Caki2 (cell line): ENCODE measurements around the gene CHCHD3. TPM values are rescaled to one million over a fixed set of nuclear protein-coding genes. Genes with fewer than 3 reads are reported as not detected.
A peak's percentile ranks its signal among the peaks of the same experiment; 100 is the strongest.
"Not testable (repeated sequence)": the region's sequence is repeated elsewhere in the genome, so short reads cannot be mapped to it uniquely, and the experiment has no call there.

Experiments used
- DNase-seq: peaks from one replicate; pipeline ENCODE4 v3.0.0-alpha.2; 2015; ENCODE audit warnings: low read depth
- in situ Hi-C: cut with HindIII; loops from 2 replicates; pipeline ENCODE4 v1.10.0; 2016; ENCODE audit warnings: low sequenced_read_pairs, low pct_unique_long_range_greater_than_20kb, mixed read lengths
- total RNA-seq: library from RNA; depleted of rRNA; stranded (reverse); fragments of >200 nt; shearing (Covaris generic); gene quantifications from 2 replicates; pipeline ENCODE4 v1.2.3, GENCODE V29; 2014; ENCODE audit warnings: low replicate concordance

The CHCHD3 gene
- total RNA-seq, 1 experiment from 2014 or later = 124 TPM

DNA sequence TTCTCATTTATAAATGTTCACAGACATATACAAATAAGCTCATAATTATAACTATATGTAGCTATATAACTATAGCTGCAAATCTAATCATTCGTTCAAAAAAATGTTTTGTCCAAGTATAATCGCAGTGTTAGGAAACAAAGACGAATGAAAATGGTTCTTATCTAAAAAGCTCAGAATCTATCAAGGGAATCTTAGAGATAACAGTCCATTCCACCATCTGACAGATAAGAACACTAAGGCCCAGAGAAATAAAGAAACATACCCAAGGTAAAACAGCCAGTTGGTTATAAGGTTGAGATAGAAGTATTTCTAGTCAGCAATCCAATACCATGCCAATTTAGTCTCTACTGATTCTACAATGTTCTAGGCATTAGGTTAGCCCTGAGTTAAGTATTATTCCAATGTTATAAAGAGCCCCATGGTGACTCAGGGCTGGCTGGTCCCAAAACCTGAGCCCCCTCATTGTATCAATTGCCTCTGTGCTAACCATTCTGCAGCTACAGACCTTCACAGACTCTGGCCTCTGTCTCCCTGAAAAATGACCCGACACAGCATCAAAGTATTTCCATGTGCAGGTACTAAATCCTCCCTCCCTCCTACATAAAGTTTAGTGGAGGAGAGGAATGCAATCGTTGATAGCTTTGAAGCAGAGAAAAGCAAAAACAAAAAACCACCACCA lies 30.0 kb downstream of the CHCHD3 start:
- in situ Hi-C loops = no loop called here

DNA sequence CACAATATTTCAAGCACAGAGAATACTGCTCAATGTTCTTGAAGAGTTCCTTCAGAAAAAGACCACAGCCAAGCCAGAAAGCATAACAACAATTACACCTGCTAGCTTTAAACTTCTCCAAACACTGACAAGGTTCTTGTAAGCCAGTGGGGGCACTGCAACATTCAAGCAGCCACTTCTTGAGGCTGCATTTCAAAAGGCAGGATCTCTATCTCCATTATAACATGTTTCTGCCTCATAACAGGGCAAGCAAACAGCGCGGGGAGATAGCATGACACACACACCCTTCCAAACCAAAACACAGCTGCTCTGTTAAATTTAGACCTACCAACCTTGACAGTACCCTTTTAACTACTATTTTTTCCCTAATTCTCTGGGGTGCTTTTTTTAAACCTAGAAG lies 30.8 kb downstream of the CHCHD3 start:
- in situ Hi-C loops = no loop called here
- DNase-seq = peak; percentile 19

More for the DNA sequence above, 30.0 kb downstream of the CHCHD3 start:
- DNase-seq = no peak

DNA sequence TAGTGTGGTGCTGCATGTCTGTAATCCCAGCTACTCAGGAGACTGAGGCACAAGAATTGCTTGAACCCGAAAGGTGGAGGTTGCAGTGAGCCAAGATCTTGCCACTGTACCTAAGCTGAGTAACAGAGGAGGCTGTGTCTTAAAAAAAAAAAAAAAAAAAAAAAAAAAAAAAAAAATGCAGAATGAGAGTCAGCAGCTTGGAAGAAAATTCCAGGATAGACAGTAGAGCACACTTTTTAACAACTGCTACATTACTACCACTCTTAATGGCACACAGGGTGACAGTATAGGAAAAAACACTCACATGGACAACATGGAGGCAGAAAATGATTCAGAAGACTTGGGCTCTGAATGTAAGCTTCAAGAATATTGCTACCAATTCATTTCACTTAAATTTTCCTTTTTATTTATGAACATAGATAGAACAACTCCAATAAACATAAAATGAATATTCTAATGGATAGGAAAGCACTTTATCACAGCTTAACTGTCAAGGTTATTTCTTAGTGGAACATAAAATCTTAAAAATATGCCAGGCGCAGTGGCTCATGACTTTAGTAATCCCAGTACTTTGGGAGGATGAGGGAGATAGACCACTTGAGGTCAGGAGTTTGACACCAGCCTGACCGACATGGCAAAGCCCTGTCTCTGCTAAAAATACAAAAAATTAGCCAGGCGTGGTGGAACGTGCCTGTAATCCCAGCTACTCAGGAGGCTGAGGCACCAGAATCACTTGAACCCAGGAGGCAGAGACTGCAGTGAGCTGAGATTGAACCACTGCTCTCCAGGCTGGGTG lies 31.5 kb downstream of the CHCHD3 start:
- DNase-seq = no peak
- in situ Hi-C loops = no loop called here

DNA sequence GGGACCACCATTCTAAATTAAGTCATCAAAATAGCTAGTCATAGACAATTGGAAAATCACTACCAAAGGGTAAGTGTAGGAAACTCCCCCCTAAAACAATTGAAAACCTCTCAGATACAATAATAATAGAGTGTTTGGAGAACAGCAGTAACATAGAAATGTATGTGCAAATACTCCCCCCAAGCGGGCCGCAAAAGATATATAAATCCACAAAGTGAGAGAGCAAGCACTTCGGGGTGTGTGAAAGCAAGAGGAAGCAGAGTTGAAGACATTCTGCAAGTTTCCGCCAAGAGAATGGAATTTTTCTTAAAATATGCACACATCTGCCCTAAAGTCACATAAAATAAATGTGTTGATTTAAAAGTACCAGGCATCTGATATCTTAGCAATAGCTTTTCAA lies 33.3 kb downstream of the CHCHD3 start:
- in situ Hi-C loops = no loop called here
- DNase-seq = no peak

DNA sequence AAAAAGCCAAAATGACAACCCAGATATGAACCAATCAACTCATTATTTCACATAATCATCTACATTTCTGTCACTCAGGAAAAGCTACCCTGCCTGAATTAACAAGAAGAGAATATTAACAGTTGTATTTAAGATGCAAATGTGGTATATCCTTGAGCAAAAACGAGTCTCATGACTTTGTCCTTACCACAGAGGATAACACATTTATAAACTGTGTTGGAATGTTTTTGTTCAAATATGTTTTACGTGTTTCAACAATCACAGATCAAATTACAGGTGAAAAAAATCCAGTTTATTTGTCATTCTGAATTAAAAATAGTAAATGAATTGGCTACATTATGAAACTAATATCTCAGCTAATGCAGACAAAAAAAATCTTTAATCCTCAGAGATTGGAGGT lies 34.6 kb downstream of the CHCHD3 start:
- in situ Hi-C loops = no loop called here
- no peak for DNase-seq

DNA sequence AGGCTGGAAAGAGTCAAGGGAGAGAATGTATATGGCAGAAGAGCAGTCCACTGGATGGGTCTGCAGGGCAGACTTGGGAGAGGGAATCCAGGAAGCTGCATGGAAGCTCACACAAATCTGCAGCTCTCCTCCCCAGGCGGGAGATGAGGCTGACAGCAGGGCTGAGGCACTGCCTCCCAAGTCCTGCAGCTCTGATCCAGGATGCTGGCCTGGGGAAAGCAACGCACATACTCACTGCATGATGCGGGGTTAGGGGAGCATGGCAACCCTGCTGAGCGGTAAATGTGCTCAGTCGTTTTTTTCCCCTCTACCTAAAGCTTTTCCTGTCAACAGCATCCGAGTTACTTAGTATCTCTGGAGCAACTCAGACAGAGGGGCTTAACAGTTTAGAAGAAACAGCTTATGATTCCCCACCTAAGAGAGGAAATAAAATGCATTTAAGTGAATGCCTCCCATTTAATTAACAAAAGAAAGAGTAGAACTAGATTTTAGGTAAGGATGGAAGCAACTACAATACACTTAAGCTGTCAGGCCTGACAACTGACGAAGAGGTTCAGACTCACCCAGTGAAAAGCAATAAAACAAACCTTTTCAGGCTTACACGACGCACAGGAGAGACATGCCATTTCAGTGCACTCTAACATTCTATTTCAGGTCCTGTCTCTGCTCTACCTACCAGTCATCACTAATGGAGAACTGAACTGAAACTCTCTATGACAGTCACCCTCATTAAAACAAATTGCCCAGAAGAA lies 37.0 kb downstream of the CHCHD3 start:
- in situ Hi-C loops = no loop called here
- no peak for DNase-seq

DNA sequence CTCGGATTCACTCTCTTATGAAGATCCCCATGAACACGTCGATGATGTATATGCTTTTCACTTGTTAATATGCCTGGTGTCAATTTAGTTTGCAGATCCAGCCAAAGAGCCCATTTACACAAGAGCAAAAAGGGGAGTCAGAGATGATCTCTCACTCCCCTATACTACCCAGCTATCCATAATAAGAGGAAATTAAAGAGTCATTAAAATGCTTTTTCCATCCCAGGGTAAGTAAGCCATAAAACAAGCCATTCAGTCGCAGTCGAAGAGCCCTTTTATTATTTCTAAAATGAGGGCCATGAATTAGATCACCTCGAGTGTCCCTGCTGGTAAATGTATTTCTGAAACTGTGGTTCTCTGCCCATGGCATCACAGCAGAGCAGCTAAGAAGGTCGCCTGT lies 41.2 kb downstream of the CHCHD3 start:
- in situ Hi-C loops = no loop called here
- no peak for DNase-seq

DNA sequence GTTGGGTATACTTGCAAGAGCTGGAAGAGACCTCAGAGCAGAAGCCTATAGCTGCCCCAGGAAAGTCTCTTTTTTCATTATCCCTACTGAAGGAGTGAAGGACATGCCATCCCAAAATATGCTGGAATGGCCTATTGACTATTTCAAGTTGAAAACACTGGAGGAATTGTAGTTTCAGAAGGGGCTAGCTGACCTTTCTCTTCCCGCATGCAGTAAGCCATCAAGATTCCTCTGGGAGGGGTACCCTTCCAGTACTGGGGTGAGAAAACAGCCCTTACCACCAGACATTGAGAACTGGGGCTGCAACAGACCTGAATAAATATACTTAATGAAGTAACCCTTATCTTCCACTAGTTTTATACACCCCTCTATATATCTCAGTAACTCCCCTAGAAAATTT lies 41.7 kb downstream of the CHCHD3 start:
- in situ Hi-C loops = no loop called here
- DNase-seq = no peak

DNA sequence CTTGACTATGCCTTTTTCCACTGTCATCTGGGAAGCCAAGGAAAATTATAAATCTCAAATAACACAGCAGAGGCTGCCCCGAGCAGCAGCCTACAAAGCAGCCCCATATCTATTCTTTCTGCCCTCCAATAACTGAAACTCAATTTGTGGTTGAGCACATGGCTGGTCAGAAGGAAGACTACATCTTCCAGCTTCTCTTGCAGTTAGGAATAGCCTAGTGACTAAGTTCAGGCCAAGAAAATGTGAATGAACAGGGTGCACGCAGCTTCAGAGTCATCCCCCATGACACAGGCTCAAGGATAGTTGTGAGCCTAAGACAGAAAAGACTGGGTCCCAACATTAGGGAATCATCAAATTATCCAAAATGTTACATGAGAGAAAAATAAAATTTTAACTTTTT lies 42.3 kb downstream of the CHCHD3 start:
- no peak for DNase-seq
- in situ Hi-C loops = no loop called here

DNA sequence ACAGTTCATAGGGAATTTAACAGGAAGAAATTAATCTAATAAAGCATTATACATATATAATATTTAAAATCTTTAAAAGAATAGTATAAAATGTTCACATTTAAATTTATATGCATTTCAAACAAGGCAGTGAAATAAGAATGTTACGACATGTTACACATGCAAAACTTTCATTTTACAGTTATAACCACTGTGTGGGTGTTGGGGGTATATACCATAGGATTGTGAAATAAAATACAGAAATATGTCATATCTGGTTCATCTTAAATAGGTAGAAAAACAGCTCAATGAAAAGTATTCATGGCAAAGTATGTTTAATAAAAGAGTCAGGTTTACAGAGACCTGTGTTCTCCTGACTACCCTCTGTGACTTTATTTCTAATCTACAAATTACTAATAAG lies 45.6 kb downstream of the CHCHD3 start:
- DNase-seq = no peak
- in situ Hi-C loops = no loop called here

DNA sequence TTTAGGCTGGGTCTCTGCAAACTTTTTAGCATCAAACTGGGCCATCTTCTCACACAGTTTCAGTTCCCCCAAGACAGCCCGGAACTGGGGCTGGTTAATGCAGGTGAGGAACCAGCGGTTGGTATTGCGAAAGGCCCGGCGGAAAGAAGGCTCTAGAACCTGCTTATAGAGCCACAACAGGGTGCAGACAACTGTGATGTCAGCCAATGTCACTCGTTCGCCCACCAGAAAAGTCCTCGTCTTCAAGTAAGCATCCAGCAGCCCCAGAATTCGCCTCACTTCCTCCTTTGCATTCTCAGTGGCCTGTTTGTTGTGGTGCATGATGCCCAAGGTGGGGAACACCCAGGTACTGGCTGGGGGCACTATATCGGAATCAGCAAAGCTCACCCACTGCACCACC lies 46.6 kb downstream of the CHCHD3 start:
- DNase-seq, in situ Hi-C loops: not testable (repeated sequence)

DNA sequence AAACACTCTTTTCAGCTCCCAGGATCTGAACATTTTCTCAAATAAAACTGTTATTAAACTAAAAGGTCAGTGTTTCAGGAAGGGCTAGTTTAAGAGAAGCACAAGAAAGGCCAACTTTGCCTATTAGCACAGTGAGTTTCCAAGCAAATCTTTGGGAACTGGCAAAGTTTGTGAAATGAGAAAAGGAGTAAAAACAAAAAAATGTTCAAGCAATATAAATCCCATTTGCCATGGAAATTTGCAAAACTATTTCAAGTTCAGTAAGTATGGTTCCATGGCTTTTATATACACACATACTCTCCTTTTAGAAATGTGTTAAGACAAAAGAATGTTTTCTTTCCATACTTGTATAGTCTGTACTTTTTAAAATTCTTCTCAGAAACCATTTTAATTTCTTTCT lies 51.5 kb downstream of the CHCHD3 start:
- no peak for DNase-seq
- in situ Hi-C loops = no loop called here

DNA sequence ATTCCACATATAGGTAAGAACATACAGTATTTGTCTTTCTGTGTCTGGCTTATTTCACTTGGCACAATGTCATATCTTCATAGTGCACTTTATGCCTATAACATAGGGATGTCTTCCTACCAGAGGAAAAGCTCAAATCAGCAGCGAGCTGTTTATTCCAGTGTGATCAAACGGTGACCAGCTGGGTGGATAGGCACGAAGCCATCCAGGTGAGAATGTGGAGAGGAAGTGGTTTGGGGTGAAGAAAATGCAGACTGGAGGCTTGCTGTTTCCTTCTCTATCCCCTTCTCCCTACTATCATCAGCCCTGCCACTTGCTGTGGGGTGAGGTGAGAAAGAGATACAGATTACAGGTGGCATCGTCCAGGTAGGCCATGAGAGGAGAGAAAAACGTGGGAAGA lies 52.4 kb downstream of the CHCHD3 start:
- no peak for DNase-seq
- in situ Hi-C loops = no loop called here

DNA sequence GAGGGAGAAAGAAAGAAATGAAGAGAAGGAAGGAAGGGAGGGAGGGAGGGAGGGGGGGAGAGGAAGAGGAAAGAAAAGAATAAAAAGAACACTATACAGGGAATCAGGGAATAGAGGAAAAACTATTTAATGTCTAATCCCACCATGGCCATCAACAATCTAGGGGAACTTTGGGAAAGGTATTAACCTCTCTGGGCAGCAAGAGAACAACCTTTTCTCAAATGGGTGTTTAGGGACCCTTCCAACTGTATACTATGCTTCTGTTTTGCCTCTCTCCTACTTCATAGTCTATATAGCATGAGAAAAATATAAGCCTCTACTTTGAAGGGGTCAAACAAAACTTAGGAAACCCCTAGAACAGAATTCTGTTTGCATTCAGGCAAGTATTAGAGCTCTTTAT lies 54.5 kb downstream of the CHCHD3 start:
- in situ Hi-C loops = no loop called here
- no peak for DNase-seq

DNA sequence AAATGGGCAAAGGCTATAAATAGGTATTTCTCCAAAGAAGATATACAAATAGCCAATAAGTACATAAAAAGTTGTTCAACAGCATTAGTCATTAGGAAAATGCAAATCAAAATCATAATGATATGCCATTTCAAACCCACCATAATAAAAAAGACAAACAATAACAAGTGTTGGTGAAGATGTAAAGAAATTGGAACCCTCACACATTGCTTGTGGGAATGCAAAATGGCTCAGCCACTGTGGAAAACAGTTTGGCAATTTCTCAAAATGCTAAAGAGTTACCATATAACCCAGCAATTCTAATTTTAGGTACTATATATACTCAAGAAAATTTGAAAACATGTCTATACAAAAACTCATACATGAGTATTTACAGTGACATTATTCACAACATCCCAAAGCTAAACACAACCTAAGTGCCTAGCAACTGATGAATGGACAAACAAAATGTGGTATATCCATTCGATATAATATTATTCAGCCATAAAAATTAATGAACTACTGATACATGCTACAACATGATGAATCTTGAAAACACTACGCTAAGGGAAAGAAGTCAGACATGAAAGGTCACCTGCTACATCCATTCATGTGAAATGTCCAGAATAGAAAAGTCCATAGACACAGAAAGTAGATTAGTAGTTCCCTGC lies 55.6 kb downstream of the CHCHD3 start:
- no peak for DNase-seq

DNA sequence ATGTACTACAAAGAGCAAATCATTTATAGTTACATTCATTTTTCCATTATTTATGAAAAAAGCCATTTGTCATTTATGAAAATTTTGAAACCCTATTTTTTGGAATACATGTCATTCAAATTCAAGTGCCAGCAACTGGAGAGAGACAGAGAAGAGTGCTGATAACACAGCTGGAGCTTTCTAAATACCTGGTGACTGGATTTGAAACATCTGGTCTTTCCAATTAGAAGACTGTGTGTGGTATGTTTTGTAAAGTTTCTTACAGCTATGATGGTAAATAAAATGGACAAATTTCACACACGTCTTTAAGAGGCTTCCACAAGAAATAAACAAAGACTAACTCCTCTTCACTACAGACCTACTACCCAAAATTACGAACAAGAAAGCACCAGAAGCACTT lies 56.8 kb downstream of the CHCHD3 start:
- in situ Hi-C loops = no loop called here
- DNase-seq = no peak

More for the DNA sequence above, 55.6 kb downstream of the CHCHD3 start:
- in situ Hi-C loops = no loop called here

DNA sequence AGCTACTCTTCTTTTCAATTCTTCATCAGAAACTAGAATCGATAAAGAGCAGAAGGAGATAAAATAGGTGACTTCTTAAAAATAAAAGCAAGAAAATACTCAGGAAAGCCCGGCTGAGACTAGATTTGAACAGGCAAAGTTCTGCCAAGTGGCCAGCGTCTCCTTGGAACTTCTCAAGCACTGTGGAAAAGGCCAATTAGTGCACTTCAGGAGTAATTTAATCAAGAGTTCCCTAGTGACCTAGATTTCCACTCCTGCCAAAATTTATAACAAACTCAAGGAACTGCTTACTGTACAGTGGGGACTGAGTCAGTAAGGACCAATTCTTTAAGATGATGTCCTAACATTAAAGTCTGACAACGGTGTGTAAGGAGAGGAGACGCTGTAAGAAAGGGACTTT lies 57.3 kb downstream of the CHCHD3 start:
- in situ Hi-C loops = no loop called here
- DNase-seq = no peak

DNA sequence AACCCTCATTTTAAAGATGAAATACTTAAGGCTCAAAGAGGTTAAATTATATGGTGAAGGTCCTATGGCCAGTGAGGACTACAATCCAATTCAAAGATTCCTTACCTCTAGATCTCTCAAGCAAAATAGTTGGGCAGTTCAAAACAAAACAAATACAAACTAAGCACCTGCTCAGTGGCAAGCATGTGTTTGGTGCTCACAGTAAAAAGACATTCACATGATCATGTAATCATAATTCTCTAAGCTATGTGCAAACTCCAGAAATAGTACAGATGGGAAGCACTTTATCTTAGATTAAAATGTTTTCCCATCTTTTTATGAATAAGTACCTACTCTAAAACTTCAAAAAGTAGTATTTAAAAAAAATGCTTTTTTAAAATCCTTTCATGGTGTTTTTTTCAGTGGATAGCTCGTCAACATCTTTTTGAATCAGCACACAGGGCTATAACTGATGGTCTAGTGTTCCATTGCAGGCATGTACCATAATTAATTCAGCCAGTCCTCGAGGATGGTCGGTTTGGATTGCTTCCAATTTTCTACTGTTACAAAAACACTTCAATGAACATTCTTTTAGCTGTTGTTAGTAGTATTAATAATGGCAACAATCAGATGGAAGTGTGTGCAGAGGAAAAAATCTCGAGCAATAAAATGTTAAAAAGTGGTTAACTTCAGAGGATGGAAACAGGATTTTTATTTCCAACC lies 58.4 kb downstream of the CHCHD3 start:
- in situ Hi-C loops = no loop called here
- DNase-seq = no peak
